ENCODE data around the gene PRSS23. TPM values are rescaled to one million over a fixed set of nuclear protein-coding genes. Genes with fewer than 3 reads are reported as not detected.

PRSS23 gene
- total RNA-seq, 6 experiments from 2014 or later, result 6.9 to 17.8 (median 9.4) TPM

GRCh38 chr11:86802146-86802545, 1.8 kb downstream of the PRSS23 start:
- ATAC-seq (no peak), DNase-seq (no peak)
- 34% methylated on average over 5 of the region's 5 CpGs for WGBS (ENCODE audit: insufficient coverage, low coverage, low lambda C conversion rate, missing lambda C conversion rate)
- no peaks in the 10 kb centered on the region for H3K36me3 ChIP-seq
- TF ChIP-seq POLR2A (IDR thresholded peaks at IDR 0.05) (no peak), CTCF (IDR thresholded peaks at IDR 0.05) (no peak)
- H3K4me3 ChIP-seq, result peak overlapping the region in 1 of 3 donors; percentile 49
- no peaks in the 10 kb centered on the region for H3K27me3 ChIP-seq
- no peak overlapping the region for H3K27ac ChIP-seq
- intact Hi-C loops (cut with DNase I), result no loop called here
- no peaks in the 10 kb centered on the region for H3K9me3 ChIP-seq
- peaks cover 0 to 7% (median 2%) of the 10 kb centered on the region in 4 donors for H3K4me1 ChIP-seq

- DNase-seq, result no peak
- Histone ChIP-seq H3K36me3 (no peaks in the 10 kb centered on the region), H3K27ac (no peak overlapping the region), H3K4me1 (peaks cover 0 to 7% (median 2%) of the 10 kb centered on the region in 4 donors), H3K9me3 (no peaks in the 10 kb centered on the region), H3K27me3 (no peaks in the 10 kb centered on the region), H3K4me3 (peak overlapping the region in 1 of 3 donors; percentile 49)
- TF ChIP-seq CTCF (IDR thresholded peaks at IDR 0.05), result peak; percentile 46 to 59 (median 48)
- TF ChIP-seq POLR2A (IDR thresholded peaks at IDR 0.05), result no peak
- WGBS (ENCODE audit: insufficient coverage, low coverage, low lambda C conversion rate, missing lambda C conversion rate), result 7% methylated on average over 3 of the region's 3 CpGs
- intact Hi-C loops (cut with DNase I), result no loop called here
- peak; percentile 56 to 70 (median 68) for ATAC-seq
Observed at GRCh38 chr11:86802601-86803051, 2.3 kb downstream of the PRSS23 start.

- 47% methylated on average over 5 of the region's 5 CpGs for WGBS (ENCODE audit: insufficient coverage, low coverage, low lambda C conversion rate, missing lambda C conversion rate)
- intact Hi-C loops (cut with DNase I), result no loop called here
- no peak overlapping the region for H3K4me3 ChIP-seq
- DNase-seq (no peak), ATAC-seq (no peak)
- no peaks in the 10 kb centered on the region for H3K36me3 ChIP-seq
- H3K4me1 ChIP-seq, result peaks cover 0 to 7% (median 2%) of the 10 kb centered on the region in 4 donors
- H3K27ac ChIP-seq, result no peak overlapping the region
- H3K9me3 ChIP-seq, result no peaks in the 10 kb centered on the region
- no peak for TF ChIP-seq POLR2A (IDR thresholded peaks at IDR 0.05)
- H3K27me3 ChIP-seq, result no peaks in the 10 kb centered on the region
Observed at GRCh38 chr11:86803136-86804045, 3.0 kb downstream of the PRSS23 start.

GRCh38 chr11:86804951-86805350, 4.6 kb downstream of the PRSS23 start:
- Histone ChIP-seq H3K4me3 (no peak overlapping the region), H3K9me3 (no peaks in the 10 kb centered on the region), H3K27ac (no peak overlapping the region), H3K4me1 (peaks cover 0 to 7% (median 2%) of the 10 kb centered on the region in 4 donors), H3K27me3 (no peaks in the 10 kb centered on the region), H3K36me3 (no peaks in the 10 kb centered on the region)
- 75% methylated on average over 4 of the region's 4 CpGs for WGBS (ENCODE audit: insufficient coverage, low coverage, low lambda C conversion rate, missing lambda C conversion rate)
- ATAC-seq, result no peak
- no peak for DNase-seq
- intact Hi-C loops (cut with DNase I), result no loop called here
- no peak for TF ChIP-seq CTCF (IDR thresholded peaks at IDR 0.05)
- no peak for TF ChIP-seq POLR2A (IDR thresholded peaks at IDR 0.05)

GRCh38 chr11:86805873-86806310, 5.5 kb downstream of the PRSS23 start:
- 13% methylated on average over 2 of the region's 2 CpGs for WGBS (ENCODE audit: insufficient coverage, low coverage, low lambda C conversion rate, missing lambda C conversion rate)
- ATAC-seq, result peak; percentile 38 to 61 (median 48)
- Histone ChIP-seq H3K27me3 (no peaks in the 10 kb centered on the region), H3K4me3 (no peak overlapping the region), H3K36me3 (no peaks in the 10 kb centered on the region), H3K27ac (no peak overlapping the region), H3K4me1 (peaks cover 0 to 4% (median under 1%) of the 10 kb centered on the region in 4 donors), H3K9me3 (no peaks in the 10 kb centered on the region)
- intact Hi-C loops (cut with DNase I), result no loop called here
- no peak for TF ChIP-seq POLR2A (IDR thresholded peaks at IDR 0.05)
- no peak for DNase-seq

Data from right lobe of liver (tissue), 6 donors.